ENCODE results near the gene CASTOR1. TPM values are rescaled to one million over a fixed set of nuclear protein-coding genes. Genes with fewer than 3 reads are reported as not detected.
A peak's percentile ranks its signal among the peaks of the same experiment; 100 is the strongest.

Gene CASTOR1
- total RNA-seq, 1 donor from 2014 or later: 11.1 TPM

DNA sequence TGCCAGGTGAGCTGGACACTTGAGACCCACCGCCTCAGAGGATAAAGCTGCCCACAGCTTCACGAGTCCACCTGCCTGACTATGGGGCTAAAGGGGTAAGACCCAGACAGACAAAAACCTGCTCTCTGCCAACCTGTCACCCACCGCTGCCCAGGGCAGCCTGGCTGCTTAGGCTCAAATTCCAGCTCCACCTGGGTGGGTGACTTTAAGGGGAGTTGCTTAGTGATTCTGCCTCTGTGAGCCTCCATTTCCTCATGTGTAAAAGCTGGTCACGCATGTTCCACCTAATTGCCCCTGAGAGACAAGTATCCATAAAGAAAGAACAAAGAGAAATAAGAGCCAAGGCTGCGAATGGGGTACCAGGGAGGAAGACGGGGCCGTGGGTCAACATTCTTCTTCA lies 3.7 kb upstream of the CASTOR1 start:
- peaks cover 36% of the 10 kb centered on the region for H3K4me1 Mint-ChIP-seq (ENCODE audit: low read depth)
- intact Hi-C loops (cut with micrococcal nuclease): no loop called here
- DNase-seq (ENCODE audit: low spot score): no peak
- H3K27ac Mint-ChIP-seq: no peak overlapping the region
- peaks cover 50% of the 10 kb centered on the region for H3K36me3 Mint-ChIP-seq (ENCODE audit: low read depth)
- H3K9me3 Mint-ChIP-seq: no peaks in the 10 kb centered on the region
- no peak overlapping the region for H3K4me3 Mint-ChIP-seq (ENCODE audit: low read depth)
- no peaks in the 10 kb centered on the region for H3K27me3 Mint-ChIP-seq (ENCODE audit: low read depth)

GRCh38 chr22:30292069-30292970 lies 3.0 kb upstream of the CASTOR1 start:
- Mint-ChIP-seq H3K4me3 (ENCODE audit: low read depth) (no peak overlapping the region), H3K9me3 (no peaks in the 10 kb centered on the region), H3K36me3 (ENCODE audit: low read depth) (peaks cover 45% of the 10 kb centered on the region), H3K27ac (no peak overlapping the region), H3K27me3 (ENCODE audit: low read depth) (no peaks in the 10 kb centered on the region), H3K4me1 (ENCODE audit: low read depth) (peaks cover 31% of the 10 kb centered on the region)
- intact Hi-C loops (cut with micrococcal nuclease): no loop called here
- DNase-seq (ENCODE audit: low spot score): no peak

GRCh38 chr22:30291058-30291892 lies 2.0 kb upstream of the CASTOR1 start:
- Mint-ChIP-seq H3K27ac (peak overlapping the region; percentile 42), H3K4me1 (ENCODE audit: low read depth) (peaks cover 32% of the 10 kb centered on the region), H3K27me3 (ENCODE audit: low read depth) (no peaks in the 10 kb centered on the region), H3K36me3 (ENCODE audit: low read depth) (peaks cover 39% of the 10 kb centered on the region), H3K4me3 (ENCODE audit: low read depth) (no peak overlapping the region), H3K9me3 (no peaks in the 10 kb centered on the region)
- intact Hi-C loops (cut with micrococcal nuclease): no loop called here
- no peak for DNase-seq (ENCODE audit: low spot score)

- no peak for DNase-seq (ENCODE audit: low spot score)
These were observed 1.2 kb upstream of the CASTOR1 start for GRCh38 chr22:30290342-30291057.

GRCh38 chr22:30289980-30290313 lies 642 bp upstream of the CASTOR1 start:
- H3K27ac Mint-ChIP-seq: peak overlapping the region; percentile 80

More at GRCh38 chr22:30290342-30291057, 1.2 kb upstream of the CASTOR1 start:
- H3K27ac Mint-ChIP-seq: peak overlapping the region; percentile 80
- intact Hi-C loops (cut with micrococcal nuclease): no loop called here
- H3K4me1 Mint-ChIP-seq (ENCODE audit: low read depth): peaks cover 29% of the 10 kb centered on the region
- H3K36me3 Mint-ChIP-seq (ENCODE audit: low read depth): peaks cover 32% of the 10 kb centered on the region
- peak overlapping the region; percentile 87 for H3K4me3 Mint-ChIP-seq (ENCODE audit: low read depth)
- H3K27me3 Mint-ChIP-seq (ENCODE audit: low read depth): no peaks in the 10 kb centered on the region
- no peaks in the 10 kb centered on the region for H3K9me3 Mint-ChIP-seq

DNA sequence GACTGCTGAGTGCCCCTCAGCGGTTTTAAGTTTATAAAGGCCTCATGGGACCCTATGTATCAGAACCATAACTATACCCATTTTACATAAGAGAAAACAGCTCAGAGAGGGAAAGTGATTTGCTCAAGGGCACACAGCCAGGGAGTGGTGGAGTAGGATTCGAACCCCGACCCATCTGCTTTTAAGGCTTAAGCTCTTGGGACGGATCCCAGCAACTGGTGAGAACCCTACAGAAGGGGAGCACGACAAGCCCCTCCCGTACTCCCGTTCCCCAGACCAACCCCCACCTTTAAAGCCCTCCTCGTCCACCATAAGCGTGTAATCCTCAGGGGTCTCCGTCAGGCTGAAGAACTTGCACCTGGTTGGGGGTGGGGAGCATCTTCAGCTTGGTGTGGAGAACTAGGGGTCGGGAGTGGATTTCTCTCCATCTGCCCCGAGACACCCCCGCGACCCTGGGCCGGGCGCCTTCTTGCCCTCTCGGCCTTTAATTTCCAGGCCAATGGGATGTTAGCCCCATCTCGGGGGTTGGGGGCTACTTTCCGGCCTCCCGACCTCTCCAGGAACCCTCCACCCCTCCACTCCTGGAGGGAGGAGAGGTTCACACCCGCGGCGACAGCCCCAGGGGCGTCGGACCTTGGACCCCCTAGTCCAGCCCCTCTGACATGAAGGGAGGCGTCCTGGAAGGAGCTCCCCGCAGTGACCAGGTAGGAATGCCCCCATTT lies 725 bp downstream of the CASTOR1 start:
- Mint-ChIP-seq H3K27ac (peak overlapping the region; percentile 56), H3K9me3 (no peaks in the 10 kb centered on the region), H3K36me3 (ENCODE audit: low read depth) (peaks cover 27% of the 10 kb centered on the region), H3K4me1 (ENCODE audit: low read depth) (peaks cover 35% of the 10 kb centered on the region), H3K4me3 (ENCODE audit: low read depth) (peak overlapping the region; percentile 87), H3K27me3 (ENCODE audit: low read depth) (no peaks in the 10 kb centered on the region)
- no peak for DNase-seq (ENCODE audit: low spot score)
- intact Hi-C loops (cut with micrococcal nuclease): loop anchor here (1.0 to 5.0 kb wide), 6 partner anchors 17 to 199 kb away; partner anchors contain the start of gene SF3A1

More at GRCh38 chr22:30289980-30290313, 642 bp upstream of the CASTOR1 start:
- H3K36me3 Mint-ChIP-seq (ENCODE audit: low read depth): peaks cover 33% of the 10 kb centered on the region
- peak overlapping the region; percentile 87 for H3K4me3 Mint-ChIP-seq (ENCODE audit: low read depth)
- no peaks in the 10 kb centered on the region for H3K27me3 Mint-ChIP-seq (ENCODE audit: low read depth)
- intact Hi-C loops (cut with micrococcal nuclease): loop anchor here (1.0 to 5.0 kb wide), 6 partner anchors 15 to 197 kb away; partner anchors contain the start of gene SF3A1
- H3K9me3 Mint-ChIP-seq: no peaks in the 10 kb centered on the region
- DNase-seq (ENCODE audit: low spot score): no peak
- peaks cover 33% of the 10 kb centered on the region for H3K4me1 Mint-ChIP-seq (ENCODE audit: low read depth)

- peak overlapping the region; percentile 56 for H3K27ac Mint-ChIP-seq
- peaks cover 19% of the 10 kb centered on the region for H3K36me3 Mint-ChIP-seq (ENCODE audit: low read depth)
- intact Hi-C loops (cut with micrococcal nuclease): loop anchor here (1.0 to 5.0 kb wide), 6 partner anchors 21 to 199 kb away; partner anchors contain the start of gene RNF215
- peak; percentile 82 for DNase-seq (ENCODE audit: low spot score)
- H3K27me3 Mint-ChIP-seq (ENCODE audit: low read depth): no peaks in the 10 kb centered on the region
- H3K4me3 Mint-ChIP-seq (ENCODE audit: low read depth): peak overlapping the region; percentile 87
- H3K9me3 Mint-ChIP-seq: no peaks in the 10 kb centered on the region
- H3K4me1 Mint-ChIP-seq (ENCODE audit: low read depth): peaks cover 40% of the 10 kb centered on the region
These were observed 1.5 kb downstream of the CASTOR1 start for GRCh38 chr22:30287648-30288418.

GRCh38 chr22:30286813-30287647 lies 2.3 kb downstream of the CASTOR1 start:
- Mint-ChIP-seq H3K27me3 (ENCODE audit: low read depth) (no peaks in the 10 kb centered on the region), H3K4me3 (ENCODE audit: low read depth) (peak overlapping the region; percentile 17), H3K36me3 (ENCODE audit: low read depth) (peaks cover 16% of the 10 kb centered on the region), H3K9me3 (no peaks in the 10 kb centered on the region), H3K27ac (peak overlapping the region; percentile 58), H3K4me1 (ENCODE audit: low read depth) (peaks cover 42% of the 10 kb centered on the region)
- intact Hi-C loops (cut with micrococcal nuclease): loop anchor here (1.0 to 5.0 kb wide), 5 partner anchors 20 to 200 kb away; partner anchors contain the start of gene RNF215
- DNase-seq (ENCODE audit: low spot score): peak; percentile 81

DNA sequence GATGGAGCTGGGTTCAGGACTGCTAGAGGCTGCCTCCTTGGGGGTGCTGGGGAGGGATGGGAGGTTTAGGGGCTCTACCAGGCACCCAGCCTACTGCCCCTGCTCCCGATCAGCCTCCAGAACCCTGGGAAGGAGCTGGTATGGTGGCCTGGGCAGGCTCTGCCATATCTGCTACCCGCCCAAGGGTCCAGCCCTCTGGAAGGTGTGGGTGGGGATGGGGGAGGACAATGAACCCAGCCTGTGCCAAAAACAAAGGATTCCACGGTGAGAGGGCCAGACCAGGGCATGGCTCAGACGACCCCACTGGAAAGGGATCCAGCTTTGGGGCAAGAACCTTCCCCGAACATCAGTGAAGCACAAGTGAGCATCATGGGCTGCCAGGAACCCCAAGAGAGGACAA lies 3.0 kb downstream of the CASTOR1 start:
- intact Hi-C loops (cut with micrococcal nuclease): loop anchor here (5.0 kb wide), 2 partner anchors 34 to 201 kb away; no protein-coding TSS in a partner anchor
- peaks cover 39% of the 10 kb centered on the region for H3K4me1 Mint-ChIP-seq (ENCODE audit: low read depth)
- H3K27ac Mint-ChIP-seq: no peak overlapping the region

GRCh38 chr22:30285846-30286200 lies 3.5 kb downstream of the CASTOR1 start:
- intact Hi-C loops (cut with micrococcal nuclease): loop anchor here (5.0 kb wide), 2 partner anchors 34 to 201 kb away; no protein-coding TSS in a partner anchor
- H3K36me3 Mint-ChIP-seq (ENCODE audit: low read depth): peaks cover 9% of the 10 kb centered on the region
- DNase-seq (ENCODE audit: low spot score): no peak
- H3K4me1 Mint-ChIP-seq (ENCODE audit: low read depth): peaks cover 38% of the 10 kb centered on the region
- no peaks in the 10 kb centered on the region for H3K27me3 Mint-ChIP-seq (ENCODE audit: low read depth)
- H3K27ac Mint-ChIP-seq: no peak overlapping the region
- H3K4me3 Mint-ChIP-seq (ENCODE audit: low read depth): no peak overlapping the region
- no peaks in the 10 kb centered on the region for H3K9me3 Mint-ChIP-seq

More for the DNA sequence above, 3.0 kb downstream of the CASTOR1 start:
- Mint-ChIP-seq H3K4me3 (ENCODE audit: low read depth) (no peak overlapping the region), H3K36me3 (ENCODE audit: low read depth) (peaks cover 11% of the 10 kb centered on the region), H3K27me3 (ENCODE audit: low read depth) (no peaks in the 10 kb centered on the region), H3K9me3 (no peaks in the 10 kb centered on the region)
- DNase-seq (ENCODE audit: low spot score): no peak
